GM18502 (cell line): ENCODE data around the gene ATF1.
"Not testable (repeated sequence)": the region's sequence is repeated elsewhere in the genome, so short reads cannot be mapped to it uniquely, and the experiment has no call there.

ENCODE experiments used
- ATAC-seq: cut with Tn5 transposase; IDR thresholded peaks from one replicate; pipeline ENCODE4 v1.9.1; 2021; ENCODE audit warnings: mild to moderate bottlenecking; ENCODE audit not compliant: unreplicated experiment, poor library complexity

Gene ATF1

DNA sequence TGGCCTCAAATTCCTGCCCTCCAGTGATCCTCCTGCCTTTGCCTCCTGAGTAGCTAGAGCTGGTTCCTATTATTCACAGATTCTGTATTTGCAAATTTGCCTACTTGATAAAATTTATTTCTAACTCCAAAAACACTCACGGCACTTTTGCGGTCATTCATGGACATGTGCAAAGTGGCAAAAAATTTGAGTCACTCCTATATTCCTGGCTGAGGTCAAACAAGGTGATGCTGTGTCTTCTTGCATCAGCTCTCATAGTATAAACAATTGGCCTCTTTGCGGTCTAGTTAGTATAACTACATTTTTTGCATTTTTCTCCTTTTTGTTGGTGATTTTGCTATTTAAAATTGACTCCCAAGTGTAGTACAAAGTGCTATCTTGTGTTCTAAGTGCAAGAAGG lies 24.7 kb downstream of the ATF1 start:
- ATAC-seq, result no peak

DNA sequence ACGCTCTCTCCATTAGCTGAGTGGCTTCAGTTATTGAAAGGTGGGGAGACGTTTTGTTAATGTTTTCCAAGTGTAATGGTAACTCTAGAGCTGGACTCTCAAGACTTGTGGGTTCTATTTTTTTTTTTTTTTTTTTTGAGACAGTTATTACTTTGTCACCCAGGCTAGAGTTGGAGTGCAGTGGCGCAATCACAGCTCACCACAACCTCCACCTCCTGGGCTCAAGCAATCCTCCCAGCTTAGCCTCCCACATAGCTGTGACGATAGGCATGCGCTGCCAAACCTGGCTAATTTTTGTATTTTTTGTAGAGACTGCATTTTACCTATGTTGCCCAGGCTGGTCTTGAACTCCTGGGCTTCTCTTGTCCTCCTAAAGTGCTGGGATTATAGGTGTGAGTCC lies 26.2 kb downstream of the ATF1 start:
- no peak for ATAC-seq

DNA sequence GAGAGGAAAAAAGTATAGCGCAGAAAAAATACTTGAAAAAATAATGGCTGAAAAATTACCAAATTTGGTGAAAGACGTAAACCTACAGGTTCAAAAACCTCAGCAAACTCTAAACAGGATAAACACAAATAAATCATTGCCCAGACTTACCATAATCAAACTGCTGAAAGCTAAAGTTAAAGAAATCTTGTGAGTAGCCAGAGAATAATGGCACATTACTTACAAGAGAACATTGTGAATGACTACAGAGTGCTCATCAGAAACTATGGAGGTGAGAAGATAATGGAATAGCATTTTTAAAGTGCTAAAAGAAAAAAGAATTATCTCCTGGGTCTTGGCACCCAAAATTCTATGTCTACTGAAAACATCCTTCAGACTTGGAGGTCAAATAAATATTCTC lies 36.0 kb downstream of the ATF1 start:
- no peak for ATAC-seq

DNA sequence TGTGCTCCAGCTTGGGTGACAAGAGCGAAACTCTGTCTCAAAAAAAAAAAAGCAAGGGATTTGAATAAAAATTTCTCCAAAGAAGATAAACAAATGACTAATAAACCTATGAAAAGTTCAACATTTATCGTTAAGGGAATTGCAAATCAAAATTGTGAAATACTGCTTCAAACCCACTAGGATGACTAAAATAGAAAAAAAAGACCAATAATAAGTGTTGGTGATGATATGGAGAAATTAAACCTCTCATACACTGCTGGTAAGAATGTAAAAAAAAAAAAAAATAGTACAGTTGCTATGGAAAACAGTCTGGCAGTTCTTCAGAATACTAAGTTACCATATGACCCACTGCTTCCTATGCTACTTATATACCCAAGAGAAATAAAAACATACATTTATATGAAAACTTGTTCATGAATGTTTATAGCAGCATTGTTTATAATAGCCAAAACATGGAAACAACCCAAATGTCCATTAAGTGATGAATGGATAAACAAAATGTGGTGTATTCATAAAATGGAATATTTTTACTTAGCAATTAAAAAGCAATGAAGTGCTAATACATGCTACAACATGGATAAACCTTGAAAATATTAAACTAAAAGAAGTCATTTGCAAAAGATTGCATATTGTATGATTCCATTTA lies 39.5 kb downstream of the ATF1 start:
- no peak for ATAC-seq

DNA sequence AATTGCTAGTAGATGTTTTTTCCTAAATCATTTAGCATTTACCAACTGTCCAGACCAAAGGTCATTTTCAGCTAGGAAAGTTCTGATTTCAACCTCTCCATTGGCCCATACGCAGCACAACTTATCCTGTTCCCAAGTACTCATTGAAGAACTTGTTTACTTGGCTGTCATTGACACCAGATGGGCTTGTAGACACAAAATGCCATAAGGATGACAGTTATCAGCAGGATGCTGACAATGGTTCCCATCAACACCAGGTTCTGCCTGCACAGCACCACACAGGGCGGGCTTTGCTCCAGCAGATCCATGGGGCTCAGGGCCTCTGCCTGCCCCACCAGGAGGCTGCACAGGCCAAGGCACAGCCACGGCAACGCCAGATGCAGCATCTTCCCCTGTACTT lies 42.3 kb downstream of the ATF1 start:
- no peak for ATAC-seq

DNA sequence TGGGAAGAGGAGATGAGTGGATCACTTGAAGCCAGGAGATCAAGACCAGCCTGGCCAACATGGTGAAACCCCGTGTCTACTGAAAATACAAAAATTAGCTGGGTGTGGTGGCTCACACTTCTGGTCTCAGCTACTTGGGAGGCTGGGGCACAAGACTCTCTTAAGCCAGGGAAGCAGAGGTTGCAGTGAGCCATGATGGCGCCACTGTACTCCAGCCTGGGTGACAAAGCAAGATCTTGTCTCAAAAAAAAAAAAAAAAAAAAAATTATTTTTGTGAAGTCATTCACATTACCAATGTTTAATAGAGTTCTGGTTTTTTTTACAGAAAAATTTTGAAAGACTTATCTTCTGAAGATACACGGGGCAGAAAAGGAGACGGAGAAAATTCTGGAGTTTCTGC lies 45.2 kb downstream of the ATF1 start:
- not testable (repeated sequence) for ATAC-seq

DNA sequence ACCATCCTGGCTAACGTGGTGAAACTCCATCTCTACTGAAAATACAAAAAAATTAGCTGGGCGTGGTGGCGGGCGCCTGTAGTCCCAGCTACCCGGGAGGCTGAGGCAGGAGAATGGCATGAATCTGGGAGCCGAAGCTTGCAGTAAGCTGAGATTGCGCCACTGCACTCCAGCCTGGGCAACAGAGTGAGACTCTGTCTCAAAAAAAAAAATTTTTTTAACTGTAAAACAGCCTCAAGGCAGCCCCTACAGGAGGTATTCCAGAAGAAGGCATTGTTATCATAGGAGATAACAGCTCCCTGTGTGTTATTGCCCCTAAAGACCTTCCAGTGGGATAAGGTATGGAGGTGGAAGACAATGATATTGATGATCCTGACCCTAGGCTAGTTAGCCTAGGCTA lies 51.0 kb downstream of the ATF1 start:
- not testable (repeated sequence) for ATAC-seq

DNA sequence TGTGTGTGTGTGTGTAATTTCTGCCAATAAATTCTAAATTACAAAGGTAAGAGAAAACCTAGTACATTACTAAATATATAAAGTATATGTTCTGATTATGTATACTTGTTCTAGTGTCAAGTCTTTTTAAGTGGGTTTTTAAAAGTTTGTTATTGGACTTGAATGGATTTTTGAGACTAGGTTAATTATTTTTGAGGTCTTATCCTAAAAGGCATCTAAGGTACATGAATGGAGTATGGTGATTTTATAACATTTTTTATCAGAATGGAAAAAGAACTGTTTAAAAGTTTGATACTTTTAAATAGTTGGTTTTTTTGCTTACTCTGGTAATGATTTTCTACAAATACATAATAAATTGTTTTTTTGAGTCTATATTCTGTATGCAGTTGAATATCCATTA lies 56.3 kb downstream of the ATF1 start:
- no peak for ATAC-seq

DNA sequence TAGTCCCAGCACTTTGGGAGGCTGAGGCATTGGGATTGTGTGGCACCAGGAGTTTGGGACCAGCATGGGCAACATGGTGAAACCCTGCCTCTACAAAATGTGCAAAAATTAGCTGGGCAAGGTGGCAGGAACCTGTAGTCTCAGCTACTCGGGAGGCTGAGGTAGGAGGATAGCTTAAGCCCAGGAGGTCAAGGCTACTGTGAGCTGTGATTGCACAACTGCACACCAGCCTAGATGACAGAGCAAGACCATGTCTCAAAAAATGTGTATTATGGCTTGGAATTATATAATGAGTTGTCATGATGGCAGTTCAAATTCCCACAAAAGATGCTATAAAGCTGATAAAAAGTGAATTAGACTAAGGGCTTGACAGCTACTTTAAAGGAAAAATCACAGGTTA lies 58.2 kb downstream of the ATF1 start:
- no peak for ATAC-seq

DNA sequence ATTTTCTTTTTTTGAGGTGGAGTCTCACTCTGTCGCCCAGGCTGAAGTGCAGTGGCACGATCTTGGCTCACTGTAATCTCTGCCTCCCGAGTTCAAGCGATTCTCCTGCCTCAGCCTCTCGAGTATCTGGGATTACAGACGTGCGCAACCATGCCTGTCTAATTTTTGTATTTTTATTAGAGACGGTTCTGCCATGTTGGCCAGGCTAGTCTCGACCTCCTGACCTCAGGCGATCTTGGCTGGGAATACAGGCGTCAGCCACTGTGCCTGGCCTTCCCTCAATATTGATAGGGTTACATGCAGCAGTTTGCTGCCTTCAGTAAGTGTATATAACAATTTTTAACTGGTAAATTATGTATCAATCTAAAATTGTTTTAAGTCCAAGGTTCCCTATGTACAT lies 59.8 kb downstream of the ATF1 start:
- ATAC-seq, result not testable (repeated sequence)

DNA sequence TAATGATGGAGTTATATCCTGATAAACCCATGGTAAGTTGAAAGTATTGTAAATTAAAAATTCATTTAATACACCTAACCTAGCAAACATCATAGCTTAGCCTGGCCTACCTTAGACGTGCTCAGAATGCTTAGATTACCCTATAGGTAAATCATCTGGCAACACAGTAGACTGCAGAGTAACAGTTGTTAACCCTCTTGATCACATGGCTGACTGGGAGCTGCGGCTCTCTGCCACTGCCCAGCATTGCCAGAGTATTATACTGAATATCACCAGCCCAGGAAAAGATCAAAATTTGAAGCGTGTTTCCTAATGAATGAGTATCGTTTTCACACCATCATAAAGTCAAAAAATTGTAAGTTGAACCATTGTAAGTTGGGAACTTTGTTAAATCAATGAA lies 61.0 kb downstream of the ATF1 start:
- ATAC-seq, result no peak

DNA sequence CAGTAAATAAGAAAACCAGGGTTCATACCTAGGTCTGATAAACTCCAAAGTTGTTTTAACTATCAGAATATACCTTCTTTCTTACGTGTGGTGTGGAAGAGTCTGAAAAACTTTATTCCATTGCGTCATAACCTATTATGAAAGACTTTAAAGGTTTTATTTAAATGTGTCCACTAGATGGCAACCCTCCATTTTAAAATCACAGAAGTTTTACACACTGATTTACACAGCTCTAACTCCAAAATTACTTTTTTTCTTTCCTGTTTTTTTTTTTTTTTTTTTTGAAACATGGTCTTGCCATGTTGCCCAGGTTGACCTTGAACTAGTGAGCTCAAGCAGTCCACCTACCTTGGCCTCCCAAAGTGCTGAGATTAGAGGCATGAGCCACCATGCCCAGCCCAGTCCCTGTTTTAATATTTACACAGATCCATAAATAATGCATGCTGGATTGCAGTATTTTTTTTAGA lies 61.5 kb downstream of the ATF1 start:
- no peak for ATAC-seq

DNA sequence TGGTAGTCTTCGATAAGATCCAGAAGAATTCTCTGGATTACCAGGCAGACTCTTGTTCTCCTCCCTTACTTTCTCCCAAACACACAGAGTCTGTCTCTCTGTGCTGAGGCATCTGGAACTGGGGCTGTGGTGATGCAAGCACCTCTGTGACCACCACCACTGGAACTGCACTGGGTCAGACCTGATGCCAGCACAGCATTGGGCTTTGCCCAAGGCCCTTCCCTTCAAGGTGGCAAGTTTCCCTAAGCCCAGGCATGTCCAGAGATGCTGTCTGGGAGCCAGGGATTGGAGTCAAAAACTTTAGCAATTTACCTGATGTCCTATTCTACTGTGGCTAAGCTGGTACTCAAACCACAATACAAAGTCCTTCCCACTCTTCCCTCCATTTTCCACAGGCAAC lies 64.2 kb downstream of the ATF1 start:
- no peak for ATAC-seq

DNA sequence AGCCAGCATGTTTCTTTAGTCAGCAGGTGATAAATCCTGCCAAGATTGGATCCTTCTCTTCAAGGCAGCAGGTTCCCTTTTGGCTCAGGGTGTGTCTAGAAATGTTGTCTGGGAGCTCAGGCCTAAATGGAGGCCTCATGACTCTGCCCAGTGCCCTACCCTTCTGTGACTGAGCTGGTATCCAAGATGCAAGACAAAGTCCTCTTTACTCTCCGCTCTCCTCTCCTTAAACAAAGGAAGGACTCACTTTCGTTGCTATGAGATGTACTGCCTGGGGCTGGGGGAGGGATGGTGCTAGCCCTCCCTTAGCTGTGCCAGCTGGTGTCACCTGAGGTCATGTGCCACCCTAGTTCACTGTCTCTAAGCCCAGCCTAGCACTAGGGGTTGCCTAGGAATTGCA lies 65.0 kb downstream of the ATF1 start:
- ATAC-seq, result no peak

DNA sequence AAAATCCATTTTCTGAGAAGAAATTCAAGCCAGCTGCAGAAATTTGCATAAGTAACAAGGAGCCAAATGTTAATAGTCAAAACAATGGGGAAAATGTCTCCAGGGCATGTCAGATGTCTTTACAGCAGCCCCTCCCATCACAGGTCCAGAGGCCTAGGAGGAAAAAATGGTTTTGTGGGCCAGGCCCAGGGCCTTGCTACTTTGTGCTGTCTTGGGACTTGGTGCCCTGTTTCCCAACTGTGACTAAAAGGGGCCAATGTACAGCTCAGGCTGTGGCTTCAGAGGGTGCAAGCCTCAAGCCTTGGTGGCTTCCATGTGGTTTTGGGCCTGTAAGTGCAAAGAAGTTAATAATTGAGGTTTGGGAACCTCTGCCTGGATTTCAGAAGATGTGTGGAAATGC lies 69.9 kb downstream of the ATF1 start:
- not testable (repeated sequence) for ATAC-seq

DNA sequence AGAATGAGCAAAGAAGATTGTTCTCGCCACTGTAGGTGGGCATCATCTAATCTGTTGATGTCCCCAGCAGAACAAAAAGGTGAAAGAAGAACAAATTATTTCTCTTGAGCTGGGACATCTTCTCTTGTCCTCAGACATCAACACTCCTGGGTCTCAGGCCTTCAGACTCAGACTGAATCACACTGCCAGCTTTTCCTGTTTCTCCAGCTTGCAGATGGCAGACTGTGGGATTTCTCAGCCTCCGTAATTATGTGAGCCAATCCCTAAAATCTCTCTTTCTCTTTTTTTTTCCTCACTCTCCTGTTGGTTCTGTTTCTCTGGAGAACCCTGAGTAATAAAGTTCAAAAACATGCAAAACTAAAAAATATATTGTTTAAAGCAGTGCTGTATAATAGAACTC lies 75.1 kb downstream of the ATF1 start:
- no peak for ATAC-seq

DNA sequence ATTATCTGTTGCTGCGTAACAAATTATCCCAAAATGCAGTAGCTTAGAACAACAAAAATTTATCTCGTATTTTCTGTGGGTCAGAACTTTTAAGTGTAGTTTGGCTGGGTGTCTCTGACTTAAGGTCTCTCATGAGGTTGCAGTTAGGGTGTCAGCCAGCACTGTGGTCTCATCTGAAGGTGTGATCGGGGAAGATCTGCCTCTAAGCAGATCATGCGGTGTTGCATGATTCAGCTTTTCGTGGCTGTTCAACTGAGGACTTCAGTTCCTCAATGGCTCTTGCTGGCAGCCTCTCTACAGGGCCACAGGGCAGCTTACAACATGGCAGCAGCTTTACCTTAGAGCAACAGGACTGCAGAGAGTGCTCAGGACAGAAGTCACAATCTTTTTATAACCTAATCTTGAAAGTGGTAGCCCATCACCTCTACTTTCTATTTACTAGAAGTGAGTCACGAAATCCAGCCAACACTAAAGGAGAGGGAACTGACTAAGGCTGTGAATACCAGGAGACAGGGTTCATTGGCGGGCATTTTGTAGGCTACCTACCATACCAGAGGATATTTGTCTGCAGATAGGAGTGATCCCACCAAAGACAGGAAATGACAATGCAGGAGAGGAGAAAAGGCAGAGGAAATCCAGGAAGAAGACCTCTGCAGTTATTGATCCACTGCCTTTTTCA lies 77.0 kb downstream of the ATF1 start:
- no peak for ATAC-seq

DNA sequence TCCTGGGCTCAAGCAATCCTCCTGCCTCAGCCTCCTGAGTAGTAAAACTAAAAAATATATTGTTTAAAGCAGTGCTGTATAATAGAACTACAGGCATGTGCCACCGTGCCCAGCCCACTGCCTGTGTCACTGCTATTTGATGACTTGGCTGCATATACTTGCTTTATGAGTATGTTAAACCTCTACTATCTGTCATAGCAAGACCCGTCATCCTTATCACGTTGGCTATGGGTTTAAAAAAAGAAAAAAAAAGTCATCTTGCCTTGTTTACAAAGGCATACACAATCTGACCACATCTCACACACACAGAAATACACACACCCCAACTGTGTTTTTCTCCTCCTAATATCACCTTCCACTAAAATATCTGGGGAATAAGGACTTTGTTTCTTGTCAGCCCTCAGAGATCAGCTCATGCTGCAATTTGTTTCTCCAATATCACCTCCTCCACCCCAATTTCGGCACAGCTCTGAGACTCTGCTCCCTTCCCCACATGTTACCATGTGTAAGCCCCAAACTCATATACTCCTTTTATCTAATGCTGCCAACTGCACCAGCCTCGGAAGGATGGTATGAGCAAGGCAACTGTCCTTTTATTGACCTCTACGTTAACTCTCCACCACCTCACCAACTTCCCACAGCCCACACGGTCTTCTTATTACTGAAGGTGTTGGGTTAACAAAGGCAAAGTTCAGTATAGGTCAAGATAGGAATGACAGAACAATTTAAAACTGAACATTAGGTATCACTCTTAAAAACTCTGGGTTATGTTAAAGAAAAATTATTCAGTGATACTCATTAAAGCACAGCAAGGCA lies 78.0 kb downstream of the ATF1 start:
- no peak for ATAC-seq

DNA sequence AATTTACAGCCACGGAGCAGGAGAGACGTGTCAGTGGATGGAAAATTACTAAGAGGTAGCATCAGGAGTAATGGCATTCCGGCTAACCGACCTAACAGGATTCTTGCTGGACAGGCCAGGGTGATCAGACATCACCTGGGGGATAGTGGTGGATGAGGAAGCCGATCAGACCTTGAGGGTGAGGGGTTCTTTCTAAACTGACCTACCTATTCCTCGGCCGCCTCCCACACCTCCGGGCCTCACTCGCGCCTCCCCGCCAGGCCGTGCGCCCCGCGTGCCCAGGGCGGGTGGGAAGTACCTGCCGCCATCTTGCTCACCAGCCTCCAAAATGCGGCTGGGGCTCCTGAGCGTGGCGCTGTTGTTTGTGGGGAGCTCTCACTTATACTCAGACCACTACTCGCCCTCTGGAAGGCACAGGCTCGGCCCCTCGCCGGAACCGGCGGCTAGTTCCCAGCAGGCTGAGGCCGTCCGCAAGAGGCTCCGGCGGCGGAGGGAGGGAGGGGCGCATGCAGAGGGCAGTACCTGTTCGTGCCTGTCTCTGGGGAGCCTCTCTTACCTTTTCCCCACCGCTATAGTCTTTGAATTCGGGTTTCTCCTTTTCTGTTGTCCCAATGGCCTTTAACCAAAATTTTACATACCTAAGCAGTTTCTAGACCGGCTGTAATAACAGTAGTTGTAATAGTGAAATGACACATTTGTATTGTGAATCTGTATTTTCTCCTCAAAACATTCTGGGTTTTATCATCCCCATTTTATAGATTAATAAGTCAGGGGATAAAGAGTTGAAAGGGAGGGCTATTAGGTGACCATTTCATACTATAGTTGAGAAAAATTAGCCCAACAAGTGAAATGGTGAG lies 79.0 kb downstream of the ATF1 start, which contains the start of gene TMPRSS12:
TMPRSS12 (plus strand) TSS at position 290 of the 857 bp plus-strand sequence; CDS start at position 329, 39 bp downstream.
- no peak for ATAC-seq

DNA sequence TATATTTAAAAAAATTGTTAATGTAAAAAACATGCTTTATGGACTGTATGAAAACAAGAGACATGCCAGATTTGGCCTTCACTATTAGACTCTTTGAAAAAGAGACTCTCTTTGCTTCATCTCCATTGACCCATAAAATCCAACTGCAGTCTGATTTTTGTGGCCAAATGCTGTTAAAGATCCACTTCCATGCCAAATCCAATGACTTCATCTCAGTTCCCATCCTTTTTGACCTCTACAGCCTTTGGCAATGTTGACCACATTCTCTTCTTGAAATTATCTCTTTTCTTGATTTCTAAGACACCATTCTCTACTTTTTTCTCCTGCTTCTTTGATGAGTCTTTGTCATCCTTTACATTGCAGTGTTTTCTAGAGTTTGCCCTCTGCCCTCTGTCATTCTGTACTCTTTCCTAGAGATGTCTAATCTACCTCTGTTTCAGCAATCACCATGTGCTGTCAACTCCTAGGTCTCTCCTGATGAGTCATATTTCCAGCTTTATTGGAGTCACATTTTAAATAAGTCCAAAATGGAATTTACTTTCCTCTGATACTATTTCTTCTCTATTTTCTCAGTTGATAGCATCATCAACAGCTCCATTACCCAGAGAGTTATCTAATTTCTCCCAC lies 81.2 kb downstream of the ATF1 start:
- ATAC-seq, result no peak
